Fibroblast of peridontal ligament (primary cell): Measurements from ENCODE around the gene TPD52L1.
A peak's percentile ranks its signal among the peaks of the same experiment; 100 is the strongest.

Experiments used
- DNase-seq: peaks from one replicate; pipeline ENCODE4 v3.0.0-alpha.2; 2010; ENCODE audit errors: extremely low read depth

TPD52L1 gene

GRCh38 chr6:125208625-125209249, 55.2 kb downstream of the TPD52L1 start:
- no peak for DNase-seq

- DNase-seq: no peak
Measured at GRCh38 chr6:125210667-125211066, 57.1 kb downstream of the TPD52L1 start.

GRCh38 chr6:125211352-125211751, 57.8 kb downstream of the TPD52L1 start:
- DNase-seq: no peak

- DNase-seq: no peak
Measured at GRCh38 chr6:125212377-125212776, 58.8 kb downstream of the TPD52L1 start.

GRCh38 chr6:125213939-125214338, 60.4 kb downstream of the TPD52L1 start:
- no peak for DNase-seq

- DNase-seq: no peak
Measured at GRCh38 chr6:125215252-125215819, 61.8 kb downstream of the TPD52L1 start.

GRCh38 chr6:125216015-125216414, 62.4 kb downstream of the TPD52L1 start:
- no peak for DNase-seq

- DNase-seq: no peak
Measured at GRCh38 chr6:125217369-125217768, 63.8 kb downstream of the TPD52L1 start.

GRCh38 chr6:125217992-125218391, 64.4 kb downstream of the TPD52L1 start:
- no peak for DNase-seq

- DNase-seq: no peak
Measured at GRCh38 chr6:125219361-125219895, 65.9 kb downstream of the TPD52L1 start.

GRCh38 chr6:125220712-125221111, 67.1 kb downstream of the TPD52L1 start:
- peak; percentile 42 for DNase-seq

GRCh38 chr6:125222531-125223455, 69.2 kb downstream of the TPD52L1 start:
- DNase-seq: peak; percentile 57

GRCh38 chr6:125224231-125224861, 70.8 kb downstream of the TPD52L1 start:
- DNase-seq: peak; percentile 52

GRCh38 chr6:125227244-125227643, 73.7 kb downstream of the TPD52L1 start:
- DNase-seq: no peak

GRCh38 chr6:125228981-125229479, 75.5 kb downstream of the TPD52L1 start:
- DNase-seq: peak; percentile 40

- DNase-seq: no peak
Measured at GRCh38 chr6:125230674-125231073, 77.1 kb downstream of the TPD52L1 start.

GRCh38 chr6:125231133-125231532, 77.6 kb downstream of the TPD52L1 start:
- DNase-seq: no peak

- no peak for DNase-seq
Measured at GRCh38 chr6:125231574-125232343, 78.2 kb downstream of the TPD52L1 start.

- DNase-seq: peak; percentile 50
Measured at GRCh38 chr6:125232466-125232865, 78.9 kb downstream of the TPD52L1 start.

GRCh38 chr6:125233202-125233601, 79.6 kb downstream of the TPD52L1 start:
- no peak for DNase-seq
